Neural cell (in vitro differentiated cells): ENCODE measurements around the gene ACOX1. TPM values are rescaled to one million over a fixed set of nuclear protein-coding genes. Genes with fewer than 3 reads are reported as not detected.

Source experiments
- H2AFZ ChIP-seq: fragments of 200-600, 300-800 bp; sonication (generic), shearing (Covaris generic); 2 replicates; pipeline ENCODE4 v1.6.0; 2014; ENCODE audit warnings: low read depth, mild to moderate bottlenecking, antibody characterized with exemption, low read length, moderate library complexity
- H3F3A ChIP-seq: fragments of 200-600 bp; shearing (Covaris generic); 2 replicates; pipeline ENCODE4 v1.6.1; 2016; ENCODE audit warnings: mild to moderate bottlenecking, moderate library complexity, mixed read lengths, antibody characterized with exemption, low read length; ENCODE audit not compliant: insufficient read depth, poor library complexity, severe bottlenecking
- H3K27ac ChIP-seq: fragments of 200-600, 300-800 bp; sonication (generic), shearing (Covaris generic); 2 replicates; pipeline ENCODE4 v1.5.1; 2014; ENCODE audit warnings: mild to moderate bottlenecking, low read length, moderate library complexity
- H3K27me3 ChIP-seq: fragments of 300-800, 200-600 bp; sonication (generic), shearing (Covaris generic); 2 replicates; pipeline ENCODE4 v1.6.0; 2014; ENCODE audit warnings: mild to moderate bottlenecking, low read depth, low read length, moderate library complexity; ENCODE audit not compliant: insufficient read depth
- H3K36me3 ChIP-seq: fragments of 300-800, 200-600 bp; sonication (generic), shearing (Covaris generic); 2 replicates; pipeline ENCODE4 v1.5.1; 2014; ENCODE audit warnings: mild to moderate bottlenecking, antibody characterized with exemption, low read length, moderate library complexity; ENCODE audit not compliant: insufficient read depth
- H3K4me2 ChIP-seq: fragments of 300-800, 200-600 bp; sonication (generic), shearing (Covaris generic); 2 replicates; pipeline ENCODE4 v1.6.0; 2014; ENCODE audit warnings: mild to moderate bottlenecking, low read length
- H3K4me3 ChIP-seq: fragments of 300-800, 200-600 bp; sonication (generic), shearing (Covaris generic); 2 replicates; pipeline ENCODE4 v1.5.1; 2014; ENCODE audit warnings: mild to moderate bottlenecking, low read length, moderate library complexity
- H3K79me2 ChIP-seq: fragments of 200-600 bp; shearing (Covaris generic); replicated peaks from 2 replicates; pipeline ENCODE4 v1.6.0; 2014; ENCODE audit warnings: mild to moderate bottlenecking, low read length, moderate library complexity; ENCODE audit not compliant: insufficient read depth
- H3K9ac ChIP-seq: fragments of 300-800, 200-600 bp; sonication (generic), shearing (Covaris generic); 2 replicates; pipeline ENCODE4 v1.6.1; 2016; ENCODE audit warnings: mild to moderate bottlenecking, low read length, mixed read lengths
- H3K9me2 ChIP-seq: fragments of 200-600 bp; shearing (Covaris generic); 2 replicates; pipeline ENCODE4 v1.6.1; 2016; ENCODE audit warnings: mild to moderate bottlenecking, low read length, mixed read lengths; ENCODE audit not compliant: insufficient read depth
- H3K9me3 ChIP-seq: fragments of 200-600, 300-800 bp; sonication (generic), shearing (Covaris generic); 2 replicates; pipeline ENCODE4 v1.6.1; 2016; ENCODE audit warnings: mild to moderate bottlenecking, mixed run types, low read length, moderate library complexity, mixed read lengths
- H4K20me1 ChIP-seq: fragments of 200-600 bp; shearing (Covaris generic); 2 replicates; pipeline ENCODE4 v1.6.1; 2016; ENCODE audit warnings: mild to moderate bottlenecking, mixed run types; ENCODE audit not compliant: insufficient read depth
- CTCF ChIP-seq: fragments of 450-650 bp; IDR thresholded peaks from 2 replicates; pipeline ENCODE4 v1.5.1; 2014; ENCODE audit warnings: antibody characterized with exemption, mild to moderate bottlenecking, moderate library complexity; ENCODE audit not compliant: poor library complexity, severe bottlenecking
- EP300 ChIP-seq: fragments of 450-650 bp; conservative IDR thresholded peaks from 2 replicates; pipeline ENCODE4 v1.6.1; 2014; ENCODE audit warnings: antibody characterized with exemption, mild to moderate bottlenecking, moderate library complexity; ENCODE audit not compliant: poor library complexity, severe bottlenecking
- EZH2 ChIP-seq: fragments of 200-600, 300-800 bp; shearing (Covaris generic), sonication (generic); IDR thresholded peaks from 2 replicates; pipeline ENCODE4 v1.6.1; 2014; ENCODE audit warnings: antibody characterized with exemption, low read length, borderline replicate concordance, mild to moderate bottlenecking; ENCODE audit not compliant: insufficient read depth, poor library complexity, severe bottlenecking
- MXI1 ChIP-seq: fragments of 450-650 bp; conservative IDR thresholded peaks from 2 replicates; pipeline ENCODE4 v1.6.1; 2014; ENCODE audit warnings: antibody characterized with exemption, mild to moderate bottlenecking; ENCODE audit not compliant: poor library complexity, severe bottlenecking
- POLR2AphosphoS5 ChIP-seq: IDR thresholded peaks from 2 replicates; pipeline ENCODE4 v1.6.1; 2012
- RAD21 ChIP-seq: fragments of 450-650 bp; conservative IDR thresholded peaks from 2 replicates; pipeline ENCODE4 v1.6.1; 2014; ENCODE audit warnings: antibody characterized with exemption, mild to moderate bottlenecking, moderate library complexity
- REST ChIP-seq: IDR thresholded peaks from 2 replicates; pipeline ENCODE4 v1.6.1; 2012; ENCODE audit warnings: borderline replicate concordance
- SMC3 ChIP-seq: fragments of 450-650 bp; conservative IDR thresholded peaks from 2 replicates; pipeline ENCODE4 v1.6.1; 2014; ENCODE audit warnings: antibody characterized with exemption, mild to moderate bottlenecking, moderate library complexity; ENCODE audit not compliant: poor library complexity
- TAF1 ChIP-seq: IDR thresholded peaks from 2 replicates; pipeline ENCODE4 v1.6.1; 2012; ENCODE audit warnings: low read depth
- polyA plus RNA-seq: library from polyadenylated mRNA; depleted of rRNA; stranded (reverse); fragments of >200 nt; gene quantifications from 2 replicates; pipeline ENCODE4 v1.2.3, GENCODE V29; 2014

ACOX1 gene
- polyA plus RNA-seq, 1 donor from 2014 or later: 31.2 TPM

GRCh38 chr17:76009969-76010661 is 31.1 kb upstream of the ACOX1 start:
- Histone ChIP-seq H3K4me2 (no peak overlapping the region), H2AFZ (no peak overlapping the region), H3K27ac (no peak overlapping the region), H3K9me3 (no peaks in the 10 kb centered on the region), H3K27me3 (no peaks in the 10 kb centered on the region), H3F3A (no peaks in the 10 kb centered on the region), H3K9ac (no peak overlapping the region), H3K9me2 (no peaks in the 10 kb centered on the region), H3K4me3 (no peak overlapping the region), H3K36me3 (no peaks in the 10 kb centered on the region), H3K79me2 (no peaks in the 10 kb centered on the region), H4K20me1 (no peaks in the 10 kb centered on the region)
- TF ChIP-seq POLR2AphosphoS5: no peak
- TF ChIP-seq REST: no peak

- no peaks in the 10 kb centered on the region for H4K20me1 ChIP-seq
- no peaks in the 10 kb centered on the region for H3F3A ChIP-seq
- no peaks in the 10 kb centered on the region for H3K27me3 ChIP-seq
- no peaks in the 10 kb centered on the region for H3K79me2 ChIP-seq
- no peak overlapping the region for H3K9ac ChIP-seq
- H3K36me3 ChIP-seq: no peaks in the 10 kb centered on the region
- H3K9me2 ChIP-seq: no peaks in the 10 kb centered on the region
- no peaks in the 10 kb centered on the region for H3K9me3 ChIP-seq
- H3K27ac ChIP-seq: no peak overlapping the region
- H2AFZ ChIP-seq: no peak overlapping the region
- H3K4me3 ChIP-seq: no peak overlapping the region
- TF ChIP-seq POLR2AphosphoS5: no peak
- no peak for TF ChIP-seq EP300
- no peak for TF ChIP-seq EZH2
- H3K4me2 ChIP-seq: no peak overlapping the region
Measured at GRCh38 chr17:76009447-76009846, 30.5 kb upstream of the ACOX1 start.

GRCh38 chr17:76008630-76009425 is 29.9 kb upstream of the ACOX1 start:
- no peaks in the 10 kb centered on the region for H4K20me1 ChIP-seq

More at GRCh38 chr17:76008630-76009425, 29.9 kb upstream of the ACOX1 start:
- no peak overlapping the region for H3K9ac ChIP-seq
- H2AFZ ChIP-seq: no peak overlapping the region
- no peaks in the 10 kb centered on the region for H3K9me2 ChIP-seq
- no peaks in the 10 kb centered on the region for H3K27me3 ChIP-seq
- H3K36me3 ChIP-seq: no peaks in the 10 kb centered on the region
- no peak overlapping the region for H3K4me3 ChIP-seq
- H3K9me3 ChIP-seq: no peaks in the 10 kb centered on the region
- no peak for TF ChIP-seq REST
- no peak for TF ChIP-seq TAF1
- TF ChIP-seq POLR2AphosphoS5: no peak
- no peak for TF ChIP-seq EP300
- no peak for TF ChIP-seq SMC3
- no peak for TF ChIP-seq MXI1
- TF ChIP-seq CTCF: no peak
- no peak for TF ChIP-seq RAD21
- TF ChIP-seq EZH2: no peak
- no peak overlapping the region for H3K4me2 ChIP-seq
- H3K27ac ChIP-seq: no peak overlapping the region
- H3F3A ChIP-seq: no peaks in the 10 kb centered on the region
- H3K79me2 ChIP-seq: no peaks in the 10 kb centered on the region
